ENCODE data around the gene RNASEH2C.
A peak's percentile ranks its signal among the peaks of the same experiment; 100 is the strongest.
"Not testable (repeated sequence)": the region's sequence is repeated elsewhere in the genome, so short reads cannot be mapped to it uniquely, and the experiment has no call there.

The RNASEH2C gene

DNA sequence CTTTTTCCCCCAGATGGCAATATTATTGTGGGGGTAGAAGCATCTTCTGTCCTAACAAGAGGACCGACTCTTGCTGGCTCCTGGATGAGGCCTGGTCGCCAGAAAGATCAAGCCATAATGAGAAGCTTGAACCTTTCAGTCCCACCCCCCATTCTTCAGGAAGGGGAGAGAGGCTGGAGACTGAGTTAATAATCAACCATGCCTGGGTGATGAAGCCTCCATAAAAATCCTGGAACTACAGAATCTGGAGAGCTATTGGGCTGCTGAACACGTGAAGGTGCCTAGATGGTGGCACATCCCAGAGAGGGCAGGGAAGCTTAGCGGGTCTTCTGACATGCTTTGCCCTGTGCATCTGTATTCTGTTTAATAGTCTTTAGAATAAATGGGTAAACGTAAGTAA, 43.8 kb upstream of the RNASEH2C start:
- Histone ChIP-seq H3K9me3 (ENCODE audit: control insufficient read depth, low read length) (no peaks in the 10 kb centered on the region), H3K4me1 (ENCODE audit: control insufficient read depth, insufficient read depth, low read depth, low read length) (peaks cover 5% of the 10 kb centered on the region), H3K4ac (ENCODE audit: low read depth in 1 of 2, low read length in 2 of 2) (no peak overlapping the region), H2BK12ac (ENCODE audit: low read length in 2 of 2) (no peak overlapping the region), H3K9ac (ENCODE audit: low read length) (no peak overlapping the region), H2AK5ac (ENCODE audit: low read length, severe bottlenecking) (no peak overlapping the region), H2BK5ac (ENCODE audit: low read depth, low read length, poor library complexity, severe bottlenecking) (no peak overlapping the region), H3K27me3 (ENCODE audit: control insufficient read depth in 1 of 2, insufficient read depth in 1 of 2, low read length in 2 of 2) (no peaks in the 10 kb centered on the region), H3K18ac (ENCODE audit: low read depth in 1 of 2, low read length in 2 of 2) (no peak overlapping the region), H2AFZ (ENCODE audit: low read depth, low read length) (no peak overlapping the region), H3K23ac (ENCODE audit: low read length in 2 of 2) (no peak overlapping the region), H2BK120ac (ENCODE audit: low read depth, low read length) (no peak overlapping the region), H3K4me3 (ENCODE audit: insufficient read depth in 1 of 2, low read depth in 1 of 2, low read length in 2 of 2) (no peak overlapping the region), H3K79me1 (replicated peaks; ENCODE audit: low read length, poor library complexity, severe bottlenecking) (peaks cover 1% of the 10 kb centered on the region), H3K14ac (ENCODE audit: low read length in 2 of 2) (no peak overlapping the region), H3K36me3 (ENCODE audit: control insufficient read depth in 1 of 2, insufficient read depth in 2 of 2, low read depth in 1 of 2, low read length in 2 of 2) (no peaks in the 10 kb centered on the region), H3K27ac (ENCODE audit: low read length, poor library complexity, severe bottlenecking) (no peak overlapping the region), H2BK15ac (ENCODE audit: low read depth, poor library complexity, severe bottlenecking) (no peak overlapping the region), H4K91ac (ENCODE audit: low read length) (no peak overlapping the region), H4K8ac (ENCODE audit: low read length) (no peak overlapping the region), H3K4me2 (ENCODE audit: low read length, poor library complexity, severe bottlenecking) (no peak overlapping the region)
- WGBS, result 78% methylated on average over 4 of the region's 5 CpGs
- no peak for DNase-seq

DNA sequence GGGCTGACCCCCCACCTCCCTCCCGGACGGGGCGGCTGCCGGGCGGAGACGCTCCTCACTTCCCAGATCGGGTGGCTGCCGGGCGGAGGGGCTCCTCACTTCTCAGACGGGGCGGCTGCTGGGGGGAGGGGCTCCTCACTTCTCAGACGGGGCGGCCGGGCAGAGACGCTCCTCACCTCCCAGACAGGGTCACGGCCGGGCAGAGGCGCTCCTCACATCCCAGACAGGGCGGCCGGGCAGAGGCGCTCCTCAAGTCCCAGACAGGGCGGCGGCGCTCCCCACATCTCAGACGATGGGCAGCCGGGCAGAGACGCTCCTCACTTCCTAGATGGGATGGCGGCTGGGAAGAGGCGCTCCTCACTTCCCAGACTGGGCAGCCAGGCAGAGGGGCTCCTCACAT, 42.2 kb upstream of the RNASEH2C start:
- 89% methylated on average over 17 of the region's 29 CpGs for WGBS
- not testable (repeated sequence) for H3K18ac ChIP-seq (ENCODE audit: low read depth in 1 of 2, low read length in 2 of 2); H2BK15ac ChIP-seq (ENCODE audit: low read depth, poor library complexity, severe bottlenecking); H3K4me3 ChIP-seq (ENCODE audit: insufficient read depth in 1 of 2, low read depth in 1 of 2, low read length in 2 of 2); H2BK5ac ChIP-seq (ENCODE audit: low read depth, low read length, poor library complexity, severe bottlenecking); H3K9me3 ChIP-seq (ENCODE audit: control insufficient read depth, low read length); H4K8ac ChIP-seq (ENCODE audit: low read length); H3K4ac ChIP-seq (ENCODE audit: low read depth in 1 of 2, low read length in 2 of 2); H3K27me3 ChIP-seq (ENCODE audit: control insufficient read depth in 1 of 2, insufficient read depth in 1 of 2, low read length in 2 of 2); H3K27ac ChIP-seq (ENCODE audit: low read length, poor library complexity, severe bottlenecking); DNase-seq; H2BK12ac ChIP-seq (ENCODE audit: low read length in 2 of 2); H3K4me1 ChIP-seq (ENCODE audit: control insufficient read depth, insufficient read depth, low read depth, low read length); H2BK120ac ChIP-seq (ENCODE audit: low read depth, low read length); H2AFZ ChIP-seq (ENCODE audit: low read depth, low read length); H3K23ac ChIP-seq (ENCODE audit: low read length in 2 of 2); H3K9ac ChIP-seq (ENCODE audit: low read length); H3K79me1 ChIP-seq (replicated peaks; ENCODE audit: low read length, poor library complexity, severe bottlenecking); H4K91ac ChIP-seq (ENCODE audit: low read length); H2AK5ac ChIP-seq (ENCODE audit: low read length, severe bottlenecking); H3K14ac ChIP-seq (ENCODE audit: low read length in 2 of 2); H3K36me3 ChIP-seq (ENCODE audit: control insufficient read depth in 1 of 2, insufficient read depth in 2 of 2, low read depth in 1 of 2, low read length in 2 of 2); H3K4me2 ChIP-seq (ENCODE audit: low read length, poor library complexity, severe bottlenecking)

DNA sequence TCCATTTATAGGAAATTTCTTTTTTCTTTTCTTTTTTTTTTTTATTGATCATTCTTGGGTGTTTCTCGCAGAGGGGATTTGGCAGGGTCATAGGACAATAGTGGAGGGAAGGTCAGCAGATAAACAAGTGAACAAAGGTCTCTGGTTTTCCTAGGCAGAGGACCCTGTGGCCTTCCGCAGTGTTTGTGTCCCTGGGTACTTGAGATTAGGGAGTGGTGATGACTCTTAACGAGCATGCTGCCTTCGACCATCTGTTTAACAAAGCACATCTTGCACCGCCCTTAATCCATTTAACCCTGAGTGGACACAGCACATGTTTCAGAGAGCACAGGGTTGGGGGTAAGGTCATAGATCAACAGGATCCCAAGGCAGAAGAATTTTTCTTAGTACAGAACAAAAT, 41.6 kb upstream of the RNASEH2C start:
- not testable (repeated sequence) for H2BK5ac ChIP-seq (ENCODE audit: low read depth, low read length, poor library complexity, severe bottlenecking); DNase-seq; H2BK120ac ChIP-seq (ENCODE audit: low read depth, low read length); H2AK5ac ChIP-seq (ENCODE audit: low read length, severe bottlenecking); H3K23ac ChIP-seq (ENCODE audit: low read length in 2 of 2); H3K4me2 ChIP-seq (ENCODE audit: low read length, poor library complexity, severe bottlenecking); H2AFZ ChIP-seq (ENCODE audit: low read depth, low read length); H3K4me3 ChIP-seq (ENCODE audit: insufficient read depth in 1 of 2, low read depth in 1 of 2, low read length in 2 of 2); H2BK12ac ChIP-seq (ENCODE audit: low read length in 2 of 2); H3K27me3 ChIP-seq (ENCODE audit: control insufficient read depth in 1 of 2, insufficient read depth in 1 of 2, low read length in 2 of 2); H3K36me3 ChIP-seq (ENCODE audit: control insufficient read depth in 1 of 2, insufficient read depth in 2 of 2, low read depth in 1 of 2, low read length in 2 of 2); H4K91ac ChIP-seq (ENCODE audit: low read length); H3K27ac ChIP-seq (ENCODE audit: low read length, poor library complexity, severe bottlenecking); H3K79me1 ChIP-seq (replicated peaks; ENCODE audit: low read length, poor library complexity, severe bottlenecking); H4K8ac ChIP-seq (ENCODE audit: low read length); H3K9ac ChIP-seq (ENCODE audit: low read length); H3K18ac ChIP-seq (ENCODE audit: low read depth in 1 of 2, low read length in 2 of 2); H3K4ac ChIP-seq (ENCODE audit: low read depth in 1 of 2, low read length in 2 of 2); H3K4me1 ChIP-seq (ENCODE audit: control insufficient read depth, insufficient read depth, low read depth, low read length); H3K14ac ChIP-seq (ENCODE audit: low read length in 2 of 2); H2BK15ac ChIP-seq (ENCODE audit: low read depth, poor library complexity, severe bottlenecking); H3K9me3 ChIP-seq (ENCODE audit: control insufficient read depth, low read length)
- WGBS, result 83% methylated on average over 1 of the region's 5 CpGs

DNA sequence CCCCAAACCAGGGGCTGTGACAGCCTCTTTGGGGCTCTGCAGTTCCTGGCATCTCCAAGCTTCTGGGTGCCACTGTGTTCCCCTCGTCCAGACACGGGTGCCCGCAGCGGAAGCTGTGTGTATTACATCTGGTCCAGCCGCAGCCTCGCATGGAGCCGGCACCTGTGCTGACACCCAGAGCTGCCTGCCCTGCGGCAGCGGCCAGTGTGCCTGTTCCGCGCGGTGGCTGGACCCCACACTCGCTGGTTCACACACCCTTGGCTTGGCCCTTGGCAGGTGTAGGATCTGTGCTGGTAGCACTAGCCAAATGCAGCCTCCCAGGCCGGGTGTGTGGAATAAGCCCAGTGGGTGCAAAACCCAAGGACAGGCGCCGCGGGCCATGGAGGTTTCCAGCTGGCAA, 24.5 kb upstream of the RNASEH2C start:
- Histone ChIP-seq H3K79me1 (replicated peaks; ENCODE audit: low read length, poor library complexity, severe bottlenecking) (no peaks in the 10 kb centered on the region), H3K4me3 (ENCODE audit: insufficient read depth in 1 of 2, low read depth in 1 of 2, low read length in 2 of 2) (no peak overlapping the region), H3K18ac (ENCODE audit: low read depth in 1 of 2, low read length in 2 of 2) (no peak overlapping the region), H2BK5ac (ENCODE audit: low read depth, low read length, poor library complexity, severe bottlenecking) (no peak overlapping the region), H3K27me3 (ENCODE audit: control insufficient read depth in 1 of 2, insufficient read depth in 1 of 2, low read length in 2 of 2) (peaks cover 14 to 30% of the 10 kb centered on the region in 2 experiments), H4K8ac (ENCODE audit: low read length) (no peak overlapping the region), H2BK120ac (ENCODE audit: low read depth, low read length) (no peak overlapping the region), H3K9me3 (ENCODE audit: control insufficient read depth, low read length) (no peaks in the 10 kb centered on the region), H2AK5ac (ENCODE audit: low read length, severe bottlenecking) (no peak overlapping the region), H4K91ac (ENCODE audit: low read length) (peak overlapping the region; percentile 16), H3K4ac (ENCODE audit: low read depth in 1 of 2, low read length in 2 of 2) (no peak overlapping the region), H3K36me3 (ENCODE audit: control insufficient read depth in 1 of 2, insufficient read depth in 2 of 2, low read depth in 1 of 2, low read length in 2 of 2) (no peaks in the 10 kb centered on the region), H2AFZ (ENCODE audit: low read depth, low read length) (no peak overlapping the region), H3K23ac (ENCODE audit: low read length in 2 of 2) (no peak overlapping the region), H2BK12ac (ENCODE audit: low read length in 2 of 2) (no peak overlapping the region), H3K4me1 (ENCODE audit: control insufficient read depth, insufficient read depth, low read depth, low read length) (peaks cover 2% of the 10 kb centered on the region), H3K27ac (ENCODE audit: low read length, poor library complexity, severe bottlenecking) (no peak overlapping the region), H3K14ac (ENCODE audit: low read length in 2 of 2) (no peak overlapping the region), H3K9ac (ENCODE audit: low read length) (no peak overlapping the region), H3K4me2 (ENCODE audit: low read length, poor library complexity, severe bottlenecking) (no peak overlapping the region), H2BK15ac (ENCODE audit: low read depth, poor library complexity, severe bottlenecking) (no peak overlapping the region)
- DNase-seq, result no peak
- WGBS, result 97% methylated on average over 17 of the region's 17 CpGs

All from mesenchymal stem cell (in vitro differentiated cells and primary cell).